ENCODE results near the gene NHLRC1. TPM values are rescaled to one million over a fixed set of nuclear protein-coding genes. Genes with fewer than 3 reads are reported as not detected.

The NHLRC1 gene
- total and polyA plus RNA-seq, 9 of the 15 experiments (the other 6 are each of a cell fraction or from before 2014, with no cell fraction given), result not detected

- TF ChIP-seq TAF9B (IDR thresholded peaks at IDR 0.05; ENCODE audit: partially characterized antibody) (peak; percentile 75), NFATC3 (IDR thresholded peaks at IDR 0.05) (0 out of 2 replicates have a peak, but pooled peaks have one; percentile 41), ATF7 (IDR thresholded peaks at IDR 0.05) (peak; percentile 63; the same call in 1 of the 2 replicates), MAZ (CRISPR knock-in tag; conservative IDR thresholded peaks at IDR 0.05 in 1 of 2, IDR thresholded peaks at IDR 0.05 in 1 of 2) (no peak; a peak in 1 of 4 replicates), TFAP4 (CRISPR knock-in tag; IDR thresholded peaks at IDR 0.05; ENCODE audit: borderline replicate concordance) (peak; percentile 98), BRF1 (IDR thresholded peaks at IDR 0.05; ENCODE audit: borderline replicate concordance, extremely low read depth, insufficient read length) (no peak), CEBPG (CRISPR knock-in tag; IDR thresholded peaks at IDR 0.05) (peak; percentile 49; the same call in 1 of the 2 replicates), CEBPG (tag; conservative IDR thresholded peaks at IDR 0.05 in 1 of 2, IDR thresholded peaks at IDR 0.05 in 1 of 2) (no peak), XRCC5 (IDR thresholded peaks at IDR 0.05; ENCODE audit: low read depth, low read length) (no peak), GATA2 (CRISPR knock-in tag; IDR thresholded peaks at IDR 0.05) (no peak), CBX8 (IDR thresholded peaks at IDR 0.05; ENCODE audit: borderline replicate concordance, extremely low read depth, low read depth, low read length, poor library complexity, severe bottlenecking) (no peak), ARID2 (IDR thresholded peaks at IDR 0.05) (no peak; the same call in 1 of the 2 replicates), ZBTB12 (CRISPR knock-in tag; IDR thresholded peaks at IDR 0.05) (peak; percentile 45; the same call in 1 of the 2 replicates), PHF8 (IDR thresholded peaks at IDR 0.05; ENCODE audit: borderline replicate concordance, low read length) (peak; percentile 67; the same call in 1 of the 2 replicates), NR2C2 (CRISPR knock-in tag; IDR thresholded peaks at IDR 0.05) (no peak), NR2C2 (tag; IDR thresholded peaks at IDR 0.05) (no peak), ARID4B (CRISPR knock-in tag; IDR thresholded peaks at IDR 0.05) (peak; percentile 83), TRIM28 (IDR thresholded peaks at IDR 0.05) (no peak), SIN3A (IDR thresholded peaks at IDR 0.05; ENCODE audit: borderline replicate concordance in 2 of 2, control insufficient read depth in 1 of 2, low read depth in 2 of 2, low read length in 2 of 2) (peak; percentile 94 to 95), SNIP1 (IDR thresholded peaks at IDR 0.05; ENCODE audit: low read depth) (no peak), DPF2 (IDR thresholded peaks at IDR 0.05) (peak; percentile 78), ZNF3 (CRISPR knock-in tag; IDR thresholded peaks at IDR 0.05) (no peak), L3MBTL2 (IDR thresholded peaks at IDR 0.05) (no peak)
These were observed 32.2 kb upstream of the NHLRC1 start, which contains the start of gene TPMT (continued) for GRCh38 chr6:18154507-18155149.

Data from K562 (cell line).